Measurements from ENCODE around the gene DCHS2.

- TF ChIP-seq TAF1 (IDR thresholded peaks at IDR 0.05; ENCODE audit: borderline replicate concordance, insufficient read depth, low read length) (no peak), POLR2AphosphoS5 (IDR thresholded peaks at IDR 0.05; ENCODE audit: low read depth, low read length) (no peak), SIN3A (IDR thresholded peaks at IDR 0.05; ENCODE audit: borderline replicate concordance, insufficient read depth, low read length) (no peak), REST (IDR thresholded peaks at IDR 0.05; ENCODE audit: insufficient read depth in 1 of 2, low read depth in 2 of 2, low read length in 2 of 2) (no peak)
These were observed 76.8 kb downstream of the DCHS2 start for GRCh38 chr4:154414796-154415195.
